CD4-positive, CD25-positive, alpha-beta regulatory T cell (primary cell): ENCODE results near the gene BCL6B. TPM values are rescaled to one million over a fixed set of nuclear protein-coding genes. Genes with fewer than 3 reads are reported as not detected.
A peak's percentile ranks its signal among the peaks of the same experiment; 100 is the strongest.

Experiments
- ATAC-seq, 2 donors: fragments of 150-1000 bp; cut with Tn5 transposase; one replicate each; pipeline ENCODE4 v1.10.0; 2021; ENCODE audit warnings: low read depth in 2 of 2, moderate number of reproducible peaks in 2 of 2, moderate library complexity in 1 of 2
- DNase-seq, 3 donors: peaks; one replicate each; pipeline versions ENCODE4 v3.0.0 to v3.0.0-alpha.2; 2012 to 2022; ENCODE audit warnings: mixed read lengths in 1 of 3
- H3K27ac ChIP-seq: one replicate; pipeline ENCODE4 v1.7.0; 2013; ENCODE audit warnings: mild to moderate bottlenecking, low read length; ENCODE audit not compliant: insufficient read depth, poor library complexity, severe bottlenecking
- H3K27me3 ChIP-seq: one replicate; pipeline ENCODE4 v1.7.0; 2013; ENCODE audit warnings: low read length; ENCODE audit not compliant: control insufficient read depth, insufficient read depth
- H3K36me3 ChIP-seq: one replicate; pipeline ENCODE4 v1.7.0; 2013; ENCODE audit warnings: mild to moderate bottlenecking, low read length, moderate library complexity; ENCODE audit not compliant: control insufficient read depth, insufficient read depth
- H3K4me1 ChIP-seq: 2 replicates; pipeline ENCODE4 v1.7.0; 2013; ENCODE audit warnings: mild to moderate bottlenecking, low read length; ENCODE audit not compliant: insufficient read depth, control insufficient read depth, poor library complexity, severe bottlenecking
- H3K4me3 ChIP-seq: one replicate; pipeline ENCODE4 v1.7.0; 2013; ENCODE audit warnings: low read depth, mild to moderate bottlenecking, low read length, moderate library complexity
- H3K9me3 ChIP-seq, 2 experiments: 1 replicate in 1 of 2; 2 replicates in 1 of 2; pipeline ENCODE4 v1.7.0; 2013; ENCODE audit warnings: low read length in 2 of 2, mild to moderate bottlenecking in 1 of 2, moderate library complexity in 1 of 2; ENCODE audit not compliant: control insufficient read depth in 2 of 2
- H3K27ac Mint-ChIP-seq, 3 donors: one replicate each; pipeline ENCODE4 v1.8.0; 2020 to 2022; ENCODE audit warnings: mild to moderate bottlenecking in 3 of 3, mixed read lengths in 3 of 3, moderate library complexity in 2 of 3
- H3K27me3 Mint-ChIP-seq: one replicate; pipeline ENCODE4 v1.8.0; 2022; ENCODE audit warnings: mild to moderate bottlenecking, mixed read lengths
- H3K36me3 Mint-ChIP-seq: one replicate; pipeline ENCODE4 v1.8.0; 2020; ENCODE audit warnings: mixed read lengths
- H3K4me1 Mint-ChIP-seq, 4 donors: one replicate each; pipeline ENCODE4 v1.8.0; 2020 to 2022; ENCODE audit warnings: mixed read lengths in 4 of 4, mild to moderate bottlenecking in 1 of 4
- H3K4me3 Mint-ChIP-seq, 4 donors: one replicate each; pipeline ENCODE4 v1.8.0; 2020 to 2022; ENCODE audit warnings: mild to moderate bottlenecking in 4 of 4, mixed read lengths in 4 of 4, moderate library complexity in 3 of 4
- H3K9me3 Mint-ChIP-seq, 7 donors: one replicate each; pipeline ENCODE4 v1.8.0; 2020 to 2022; ENCODE audit warnings: mixed read lengths in 7 of 7, mild to moderate bottlenecking in 3 of 7, moderate library complexity in 2 of 7
- polyA plus RNA-seq, 4 donors: library from polyadenylated mRNA; unstranded; fragments of 300-500 nt; fragmentation: Illumina TruSeq; gene quantifications; one replicate each; pipeline ENCODE4 v1.2.3, GENCODE V29; 2021
- total RNA-seq: library from RNA; stranded (reverse); gene quantifications from one replicate; pipeline ENCODE4 v1.2.3, GENCODE V29; 2022

Gene BCL6B
- total and polyA plus RNA-seq, 5 donors from 2014 or later = 0.42 TPM; not detected in 4

GRCh38 chr17:6994666-6995256, 28.1 kb upstream of the BCL6B start:
- no peaks in the 10 kb centered on the region for H3K27me3 Mint-ChIP-seq
- Histone ChIP-seq H3K9me3 (no peaks in the 10 kb centered on the region), H3K4me1 (no peaks in the 10 kb centered on the region), H3K36me3 (peaks cover 24% of the 10 kb centered on the region), H3K27me3 (no peaks in the 10 kb centered on the region), H3K4me3 (no peak overlapping the region), H3K27ac (no peak overlapping the region)
- H3K9me3 Mint-ChIP-seq = peaks cover 0 to 1% (median 0%) of the 10 kb centered on the region in 7 donors
- H3K4me3 Mint-ChIP-seq = no peak overlapping the region
- ATAC-seq = no peak
- DNase-seq = no peak
- peaks cover 18% of the 10 kb centered on the region for H3K36me3 Mint-ChIP-seq
- peaks cover 0 to 9% (median 4%) of the 10 kb centered on the region in 4 donors for H3K4me1 Mint-ChIP-seq
- H3K27ac Mint-ChIP-seq = peak overlapping the region in 1 of 3 donors; percentile 13

DNA sequence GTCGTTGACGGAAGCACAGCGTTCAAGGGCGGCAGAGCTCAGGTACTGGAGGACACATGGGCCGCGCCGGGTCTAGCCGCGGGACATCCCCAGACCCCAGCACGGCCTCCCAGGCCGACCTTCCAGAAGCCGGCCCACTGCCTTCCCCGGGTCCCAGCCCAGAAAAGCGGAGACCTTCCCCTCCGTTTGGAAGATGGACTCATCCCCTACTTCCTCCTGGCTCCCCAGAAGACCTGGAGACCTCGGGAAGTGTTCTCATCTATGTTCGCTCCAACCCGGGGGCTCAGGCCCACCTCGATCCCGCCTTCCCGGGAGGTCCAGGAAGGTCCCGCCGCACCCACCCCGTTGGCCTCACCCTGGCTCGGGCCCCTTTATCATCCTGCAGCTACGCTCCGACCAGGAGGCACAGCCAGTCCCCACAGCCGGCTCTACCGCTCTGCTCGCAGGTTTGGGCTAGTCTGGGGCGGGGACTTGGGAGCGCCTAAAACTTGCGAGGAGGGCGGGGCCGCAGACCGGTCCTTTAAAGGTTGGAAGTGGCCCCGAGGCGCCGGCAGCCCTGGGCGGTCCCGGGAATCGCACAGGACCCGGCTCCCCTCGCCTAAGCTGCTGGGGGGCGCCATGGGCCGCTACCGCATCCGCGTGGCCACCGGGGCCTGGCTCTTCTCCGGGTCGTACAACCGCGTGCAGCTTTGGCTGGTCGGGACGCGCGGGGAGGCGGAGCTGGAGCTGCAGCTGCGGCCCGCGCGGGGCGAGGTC, 27.2 kb upstream of the BCL6B start, which contains the start of gene ALOX12:
Gene ALOX12, plus strand, starts transcription at position 550 of the 756 bp plus-strand sequence. Its CDS starts 69 bp downstream, at position 619.
- Histone ChIP-seq H3K4me1 (no peaks in the 10 kb centered on the region), H3K27ac (no peak within 1 kb of the TSS), H3K4me3 (no peak within 1 kb of the TSS), H3K27me3 (no peaks in the 10 kb centered on the region), H3K9me3 (no peaks in the 10 kb centered on the region), H3K36me3 (peaks cover 30% of the 10 kb centered on the region)
- DNase-seq (no peak), ATAC-seq (no peak)
- Mint-ChIP-seq H3K9me3 (peaks cover 0 to 1% (median 0%) of the 10 kb centered on the region in 7 donors), H3K27me3 (no peaks in the 10 kb centered on the region), H3K4me1 (peaks cover 0 to 10% (median 4%) of the 10 kb centered on the region in 4 donors), H3K27ac (peak within 1 kb of the TSS in 1 of 3 donors; percentile 13), H3K36me3 (peaks cover 19% of the 10 kb centered on the region), H3K4me3 (no peak within 1 kb of the TSS)

GRCh38 chr17:6996256-6997011, 26.4 kb upstream of the BCL6B start:
- DNase-seq (no peak), ATAC-seq (no peak)
- Mint-ChIP-seq H3K9me3 (peaks cover 0 to 1% (median 0%) of the 10 kb centered on the region in 7 donors), H3K4me3 (no peak overlapping the region), H3K4me1 (peaks cover 0 to 11% (median 7%) of the 10 kb centered on the region in 4 donors), H3K36me3 (peaks cover 24% of the 10 kb centered on the region), H3K27ac (no peak overlapping the region), H3K27me3 (no peaks in the 10 kb centered on the region)
- H3K9me3 ChIP-seq = no peaks in the 10 kb centered on the region
- H3K4me1 ChIP-seq = no peaks in the 10 kb centered on the region
- no peak overlapping the region for H3K4me3 ChIP-seq
- peaks cover 32% of the 10 kb centered on the region for H3K36me3 ChIP-seq
- H3K27ac ChIP-seq = no peak overlapping the region
- H3K27me3 ChIP-seq = no peaks in the 10 kb centered on the region

DNA sequence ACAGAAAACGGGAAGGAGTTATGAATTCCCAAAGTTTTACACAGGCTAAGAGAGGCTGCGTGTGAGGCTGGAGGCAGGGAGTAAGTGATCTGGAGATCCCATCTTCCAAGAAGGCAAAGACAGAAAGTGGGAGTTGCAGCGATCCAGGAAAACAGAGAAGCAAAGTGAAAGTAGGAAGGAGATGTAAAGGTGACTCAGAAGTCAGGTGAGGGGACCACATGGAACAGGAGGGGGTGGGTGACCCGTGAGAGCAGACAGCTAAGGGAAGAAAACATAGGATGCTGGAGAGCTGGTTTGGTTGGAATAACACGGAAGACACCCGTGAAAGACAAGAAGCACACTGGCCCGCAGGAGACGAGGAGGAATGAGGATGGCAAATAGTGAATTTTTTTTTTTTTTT, 25.7 kb upstream of the BCL6B start:
- Histone ChIP-seq H3K27ac (no peak overlapping the region), H3K4me3 (no peak overlapping the region), H3K27me3 (no peaks in the 10 kb centered on the region), H3K4me1 (no peaks in the 10 kb centered on the region), H3K9me3 (no peaks in the 10 kb centered on the region), H3K36me3 (peaks cover 39% of the 10 kb centered on the region)
- Mint-ChIP-seq H3K27me3 (no peaks in the 10 kb centered on the region), H3K36me3 (peaks cover 29% of the 10 kb centered on the region), H3K4me3 (no peak overlapping the region), H3K9me3 (peaks cover 0 to 1% (median 0%) of the 10 kb centered on the region in 7 donors), H3K4me1 (peaks cover 3 to 14% (median 9%) of the 10 kb centered on the region in 4 donors), H3K27ac (peak overlapping the region in 1 of 3 donors; percentile 70)
- ATAC-seq (no peak), DNase-seq (no peak)

- Mint-ChIP-seq H3K36me3 (peaks cover 35% of the 10 kb centered on the region), H3K9me3 (peaks cover 0 to 1% (median 0%) of the 10 kb centered on the region in 7 donors), H3K27me3 (no peaks in the 10 kb centered on the region), H3K4me3 (no peak overlapping the region), H3K4me1 (peaks cover 6 to 17% (median 11%) of the 10 kb centered on the region in 4 donors), H3K27ac (peak overlapping the region in 1 of 3 donors; percentile 20)
- Histone ChIP-seq H3K9me3 (no peaks in the 10 kb centered on the region), H3K36me3 (peaks cover 55% of the 10 kb centered on the region), H3K4me1 (no peaks in the 10 kb centered on the region), H3K27ac (no peak overlapping the region), H3K27me3 (no peaks in the 10 kb centered on the region), H3K4me3 (no peak overlapping the region)
- ATAC-seq (no peak), DNase-seq (no peak)
These were observed 23.9 kb upstream of the BCL6B start for GRCh38 chr17:6998855-6999508.

DNA sequence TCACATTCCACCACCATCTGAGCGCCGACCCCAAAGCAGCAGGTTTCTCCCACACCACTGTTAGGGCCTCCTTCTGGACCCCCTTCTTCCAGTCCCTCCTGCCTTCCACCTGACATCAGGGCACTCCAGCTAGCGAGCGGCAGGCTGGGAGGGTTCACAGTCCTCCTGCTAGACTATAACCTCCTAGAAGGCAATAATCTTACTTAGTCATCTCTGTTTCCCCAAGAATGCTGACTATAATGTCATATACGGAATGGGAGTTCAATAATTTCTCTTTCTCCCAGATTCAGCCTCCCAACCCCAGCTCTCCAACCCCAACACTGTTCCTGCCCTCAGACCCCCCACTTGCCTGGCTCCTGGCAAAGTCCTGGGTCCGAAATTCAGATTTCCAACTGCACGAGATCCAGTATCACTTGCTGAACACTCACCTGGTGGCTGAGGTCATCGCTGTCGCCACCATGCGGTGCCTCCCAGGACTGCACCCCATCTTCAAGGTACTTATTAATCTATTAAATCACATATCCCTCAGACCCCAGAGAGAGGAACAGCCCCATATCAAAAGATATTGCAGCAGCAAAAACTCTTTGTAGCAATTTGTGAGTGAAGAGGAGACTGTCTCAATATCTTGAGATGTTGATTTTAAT, 21.4 kb upstream of the BCL6B start:
- Mint-ChIP-seq H3K27me3 (no peaks in the 10 kb centered on the region), H3K9me3 (peaks cover 0 to 1% (median 0%) of the 10 kb centered on the region in 7 donors), H3K27ac (peak overlapping the region in 2 of 3 donors; percentile 77 to 86), H3K4me1 (peaks cover 7 to 30% (median 16%) of the 10 kb centered on the region in 4 donors), H3K4me3 (no peak overlapping the region), H3K36me3 (peaks cover 35% of the 10 kb centered on the region)
- Histone ChIP-seq H3K4me3 (no peak overlapping the region), H3K27ac (no peak overlapping the region), H3K36me3 (peaks cover 55% of the 10 kb centered on the region), H3K4me1 (no peaks in the 10 kb centered on the region), H3K9me3 (no peaks in the 10 kb centered on the region), H3K27me3 (no peaks in the 10 kb centered on the region)
- peak; percentile 21 to 56 (median 32) for DNase-seq
- no peak for ATAC-seq
